Posterior cingulate gyrus (tissue), 11 donors: Measurements from ENCODE around the gene SSTR1.
"Not testable (repeated sequence)": the region's sequence is repeated elsewhere in the genome, so short reads cannot be mapped to it uniquely, and the experiment has no call there.

ENCODE experiments used
- DNase-seq, 10 donors: peaks; one replicate each; pipeline versions ENCODE4 v3.0.0 to v3.0.0-alpha.2; 2020 to 2021; ENCODE audit warnings: mixed read lengths in 3 of 10
- intact Hi-C: fragments of 100-400 bp; cut with DNase I; formaldehyde crosslinking; loops from one replicate; pipeline ENCODE4 v1.15.1; 2023

The SSTR1 gene, protein sequence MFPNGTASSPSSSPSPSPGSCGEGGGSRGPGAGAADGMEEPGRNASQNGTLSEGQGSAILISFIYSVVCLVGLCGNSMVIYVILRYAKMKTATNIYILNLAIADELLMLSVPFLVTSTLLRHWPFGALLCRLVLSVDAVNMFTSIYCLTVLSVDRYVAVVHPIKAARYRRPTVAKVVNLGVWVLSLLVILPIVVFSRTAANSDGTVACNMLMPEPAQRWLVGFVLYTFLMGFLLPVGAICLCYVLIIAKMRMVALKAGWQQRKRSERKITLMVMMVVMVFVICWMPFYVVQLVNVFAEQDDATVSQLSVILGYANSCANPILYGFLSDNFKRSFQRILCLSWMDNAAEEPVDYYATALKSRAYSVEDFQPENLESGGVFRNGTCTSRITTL

DNA sequence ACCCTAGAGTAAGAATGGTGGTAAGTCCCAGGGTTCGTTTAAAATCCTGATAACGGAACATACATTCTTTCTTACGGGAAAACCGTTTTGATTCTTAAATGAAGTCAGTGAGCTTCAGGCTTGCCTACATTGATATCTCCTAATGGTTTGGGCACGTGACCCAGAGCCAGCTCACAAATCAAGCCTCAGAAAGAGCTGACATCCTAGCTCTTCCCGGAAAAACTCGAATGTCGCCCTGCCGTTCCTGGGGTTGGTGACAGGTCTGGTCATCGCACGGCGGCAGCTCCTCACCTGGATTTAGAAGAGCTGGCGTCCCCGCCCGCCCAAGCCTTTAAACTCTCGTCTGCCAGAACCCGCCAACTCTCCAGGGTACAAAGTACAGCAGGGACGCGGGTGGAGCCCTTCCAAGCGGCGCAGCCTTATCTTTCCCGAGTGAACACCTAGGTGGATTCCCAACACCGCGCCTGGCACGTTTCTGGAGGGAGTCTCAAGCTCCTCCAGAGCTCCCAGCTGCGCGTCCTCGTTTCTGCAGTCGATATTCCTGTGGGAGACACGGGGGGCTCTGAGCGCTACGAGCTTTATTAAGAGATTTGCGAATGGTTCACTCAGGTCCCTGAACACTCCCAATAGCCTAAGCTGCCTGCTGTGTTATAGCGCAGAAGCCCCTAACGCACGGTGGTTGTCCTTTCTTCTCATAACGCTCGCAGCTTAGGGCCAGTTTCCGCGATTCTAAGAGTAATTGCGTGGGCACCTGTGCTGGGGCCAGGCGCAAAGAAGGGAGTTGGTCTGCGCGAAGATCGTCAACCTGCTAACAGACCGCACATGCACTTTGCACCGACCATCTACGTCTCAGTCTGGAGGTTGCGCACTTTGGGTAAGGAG lies at the start of gene SSTR1:
Gene SSTR1, plus strand, starts transcription at position 169 of the 882 bp plus-strand sequence. CDS start 1,486 bp downstream, outside the sequence.
- peak in 5 of 10 donors; percentile 23 to 86 (median 77) for DNase-seq
- intact Hi-C loops, result loop anchor here (10.0 kb wide), 1 partner anchor 303 kb away; no protein-coding TSS in a partner anchor

DNA sequence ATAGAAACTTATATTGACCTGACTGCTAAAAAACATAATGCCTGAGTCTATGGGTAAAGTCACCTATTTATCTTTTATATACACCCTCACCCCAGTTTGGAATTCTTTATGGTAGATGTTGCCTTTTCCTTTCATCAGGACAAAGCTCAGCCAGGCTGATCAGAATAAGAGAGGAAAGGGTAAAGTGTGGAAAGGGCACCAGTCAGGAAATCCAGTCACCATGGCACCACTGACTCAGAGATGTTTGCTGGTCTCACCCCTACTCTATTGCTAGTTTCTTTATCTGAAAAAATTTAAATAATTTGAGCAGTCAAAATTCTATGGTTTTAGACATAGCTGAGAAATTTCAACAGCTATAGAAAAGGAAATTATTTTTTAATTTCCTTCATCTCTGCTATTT lies 49.2 kb upstream of the SSTR1 start:
- no peak for DNase-seq

DNA sequence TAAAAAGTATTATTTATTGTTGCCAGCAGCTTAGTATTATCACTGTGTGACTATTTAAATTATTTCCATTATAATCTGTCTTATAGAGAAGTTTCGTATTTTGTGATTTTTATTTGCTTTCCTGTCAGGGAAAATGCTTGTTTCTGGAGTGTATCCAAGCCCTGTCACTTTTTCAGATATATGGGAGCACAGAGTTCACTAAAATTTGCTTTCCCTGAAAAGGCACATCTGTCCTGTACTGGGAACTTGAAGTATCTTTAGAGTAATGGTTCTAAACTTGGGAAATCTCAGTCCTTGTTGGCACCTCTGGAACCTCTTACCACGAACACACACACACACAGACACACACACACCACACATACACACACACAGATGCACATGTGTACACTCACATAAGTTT lies 39.3 kb upstream of the SSTR1 start:
- intact Hi-C loops, result no loop called here
- no peak for DNase-seq

More for the DNA sequence above, 49.2 kb upstream of the SSTR1 start:
- intact Hi-C loops, result no loop called here

DNA sequence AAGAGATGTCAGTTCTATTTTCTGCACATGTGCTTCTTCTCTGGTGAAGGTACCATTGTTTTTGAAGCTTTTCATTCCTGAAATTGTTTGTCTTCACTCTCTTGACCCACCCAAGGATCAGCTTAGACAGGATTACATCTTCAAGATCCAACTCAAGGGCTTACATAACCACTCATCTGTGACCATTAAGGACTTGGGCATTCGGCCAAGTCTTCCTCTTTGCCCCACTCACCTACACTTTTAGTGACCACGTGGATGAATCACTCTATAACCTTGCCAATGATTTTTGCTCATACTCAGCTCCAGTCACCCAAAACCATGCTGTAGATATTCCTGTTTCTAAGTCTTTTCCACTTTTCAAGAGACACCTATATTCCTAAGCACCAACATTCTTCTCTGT lies 36.5 kb upstream of the SSTR1 start:
- intact Hi-C loops, result no loop called here
- no peak for DNase-seq

DNA sequence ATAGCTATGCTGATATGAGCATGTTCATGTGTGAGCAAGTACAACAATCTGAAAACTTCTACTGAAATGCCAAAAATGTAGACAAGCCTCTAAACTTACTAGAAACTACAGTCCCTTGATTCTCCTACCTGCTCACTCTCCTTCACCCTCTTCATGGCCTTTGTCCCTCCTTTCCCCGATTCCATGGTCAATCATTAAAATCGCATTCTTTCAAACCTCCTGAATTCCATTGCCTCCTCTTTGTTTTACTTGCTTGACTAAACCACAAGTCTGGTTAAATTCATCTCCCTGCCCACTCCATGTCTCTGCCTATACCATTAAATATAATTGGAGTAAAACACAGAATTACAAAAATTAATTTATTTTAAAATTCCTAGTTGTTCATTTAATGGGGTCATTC lies 33.0 kb upstream of the SSTR1 start:
- no peak for DNase-seq
- intact Hi-C loops, result no loop called here

DNA sequence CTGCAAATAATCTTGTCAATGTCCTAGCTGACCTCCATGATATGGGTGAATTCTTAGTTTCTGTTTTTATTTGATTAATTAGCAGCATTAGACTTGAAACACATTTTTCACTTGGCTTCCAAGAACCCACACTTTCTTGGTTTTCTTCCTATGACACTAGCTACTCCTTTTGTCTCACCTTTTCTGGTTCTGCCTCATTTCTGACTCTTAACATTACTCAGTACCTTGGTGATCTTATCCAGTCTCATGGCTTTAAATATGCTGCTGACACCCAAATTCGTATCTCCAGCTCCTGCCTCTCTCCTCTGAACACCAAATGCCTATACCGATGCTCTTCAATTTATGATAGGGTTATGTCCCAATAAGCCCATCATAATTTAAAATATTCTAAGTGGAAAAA lies 32.0 kb upstream of the SSTR1 start:
- no peak for DNase-seq
- intact Hi-C loops, result no loop called here

DNA sequence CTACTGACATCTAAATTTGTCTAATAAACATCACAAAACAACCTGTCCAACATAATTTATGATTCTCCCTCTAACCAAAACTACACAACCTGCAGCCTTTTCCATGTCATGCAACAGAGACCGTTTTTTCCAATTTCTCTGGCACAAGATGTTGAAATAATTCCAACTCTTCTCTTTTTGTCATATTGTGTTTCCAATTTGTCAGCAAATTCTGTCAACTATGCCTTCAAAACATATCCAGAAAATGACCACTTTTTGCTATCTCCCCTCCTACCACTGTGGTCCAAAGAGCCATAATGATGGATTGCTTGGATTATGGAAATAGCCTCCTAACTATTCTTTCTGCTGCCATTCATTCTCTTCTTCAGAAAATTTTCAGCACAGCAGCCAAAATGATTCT lies 31.3 kb upstream of the SSTR1 start:
- intact Hi-C loops, result no loop called here
- no peak for DNase-seq

DNA sequence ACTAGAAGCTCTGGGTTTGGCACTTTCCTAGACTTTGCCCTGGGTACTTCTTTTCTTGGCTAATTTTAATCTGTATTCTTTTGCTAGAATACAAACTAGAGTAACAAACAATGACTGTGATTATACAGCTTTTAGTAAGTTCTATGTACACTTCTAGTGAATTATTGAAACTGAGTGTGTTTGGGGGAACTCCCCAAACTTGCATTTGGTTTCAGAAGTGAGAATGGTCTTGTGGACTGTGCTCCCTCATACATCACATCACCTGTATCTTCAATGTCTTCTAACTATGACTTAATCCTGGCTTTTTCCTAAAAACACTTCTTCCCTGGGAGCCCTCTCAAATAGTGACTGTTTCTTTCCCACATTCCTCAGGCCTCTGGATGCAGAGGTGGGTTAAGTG lies 23.6 kb upstream of the SSTR1 start:
- intact Hi-C loops, result no loop called here
- DNase-seq, result no peak

DNA sequence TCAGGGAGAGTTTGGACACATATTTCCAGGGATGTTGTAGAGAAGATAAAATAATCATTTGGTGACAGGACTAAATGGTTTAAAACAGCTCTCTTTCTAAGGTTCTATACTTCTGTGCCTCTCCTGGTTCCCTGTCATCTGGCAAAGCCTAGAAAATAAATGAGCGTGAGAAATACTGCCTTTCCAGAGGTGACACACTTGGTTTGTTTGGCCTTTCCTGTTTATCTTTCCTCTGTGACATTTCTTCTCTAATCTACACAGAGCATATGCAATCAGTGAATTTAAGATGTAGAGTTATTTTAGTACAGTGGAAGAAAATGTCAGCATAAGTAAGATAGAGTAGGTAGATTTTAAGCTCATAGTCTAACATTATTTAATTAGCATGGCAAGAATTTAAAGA lies 22.0 kb upstream of the SSTR1 start:
- intact Hi-C loops, result no loop called here
- no peak for DNase-seq

DNA sequence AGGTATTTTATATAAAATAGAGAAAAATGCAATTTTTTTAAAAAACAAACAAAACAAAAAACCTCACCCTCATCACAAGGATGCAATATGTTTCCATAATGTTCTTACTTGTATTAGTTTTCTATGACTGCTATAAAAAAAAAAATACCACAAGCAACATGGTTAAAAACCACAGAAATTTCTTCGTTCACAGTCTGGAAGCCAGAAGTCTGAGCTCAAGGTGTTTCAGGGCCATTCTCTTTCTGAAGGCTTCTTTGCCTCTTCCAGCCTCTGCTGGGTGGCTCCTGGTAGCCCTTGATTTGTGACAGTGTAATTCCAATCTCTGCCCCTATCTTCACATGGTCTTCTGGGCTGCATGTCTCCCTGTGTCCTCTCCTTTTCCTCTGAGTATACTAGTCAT lies 21.5 kb upstream of the SSTR1 start:
- intact Hi-C loops, result no loop called here
- DNase-seq, result no peak

DNA sequence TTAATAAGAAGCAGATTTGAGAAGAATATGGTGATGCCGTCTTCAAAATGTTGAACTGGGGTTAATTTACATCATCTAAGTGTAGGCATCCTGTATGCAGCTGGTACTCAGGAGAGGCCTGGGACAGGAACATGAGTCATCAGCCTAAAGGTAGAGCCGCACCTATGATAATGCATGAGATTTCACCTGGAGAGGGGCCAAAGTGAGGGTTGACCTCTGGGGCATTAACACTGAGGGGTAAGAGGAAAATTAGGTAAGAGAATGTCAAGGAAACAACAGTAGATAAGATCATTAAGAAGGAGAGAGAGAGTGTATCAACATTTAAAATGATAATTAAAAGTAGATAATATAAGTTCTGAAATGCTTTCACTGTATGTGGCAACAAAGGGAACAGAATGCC lies 20.2 kb upstream of the SSTR1 start:
- no peak for DNase-seq
- intact Hi-C loops, result no loop called here

DNA sequence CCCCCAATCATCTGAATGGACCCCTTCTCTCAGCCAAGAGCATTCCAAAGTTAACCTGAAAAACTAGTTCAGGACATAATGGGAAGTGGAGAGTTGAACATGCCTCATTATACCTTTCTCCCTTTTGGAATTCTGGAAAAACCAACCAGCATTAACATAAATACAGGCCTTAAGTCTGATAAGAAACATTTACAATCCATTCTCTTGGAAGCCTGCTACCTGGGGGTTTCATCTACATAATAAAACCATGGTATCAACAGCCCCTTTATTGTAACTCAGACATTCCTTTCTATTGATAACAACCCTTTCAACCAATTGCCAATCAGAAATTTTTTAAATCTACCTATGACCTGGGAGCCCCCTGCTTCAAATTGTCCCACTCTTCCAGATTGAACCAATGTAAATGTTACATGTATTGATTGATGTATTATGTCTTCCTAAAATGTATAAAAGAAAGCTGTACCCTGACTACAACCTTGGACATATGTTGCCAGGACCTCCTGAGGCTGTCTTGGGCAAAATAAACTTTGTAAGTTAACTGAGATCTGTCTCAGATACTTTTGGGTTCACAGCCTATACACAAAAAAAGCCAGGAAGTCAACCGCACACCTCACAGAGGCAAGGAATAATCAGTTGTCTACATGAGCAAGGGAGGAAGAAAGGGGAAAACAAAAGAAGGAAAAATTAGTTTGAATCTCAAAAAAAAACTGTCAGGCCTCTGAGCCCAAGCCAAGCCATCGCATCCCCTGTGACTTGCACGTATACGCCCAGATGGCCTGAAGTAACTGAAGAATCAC lies 17.6 kb upstream of the SSTR1 start:
- intact Hi-C loops, result no loop called here
- DNase-seq, result no peak

DNA sequence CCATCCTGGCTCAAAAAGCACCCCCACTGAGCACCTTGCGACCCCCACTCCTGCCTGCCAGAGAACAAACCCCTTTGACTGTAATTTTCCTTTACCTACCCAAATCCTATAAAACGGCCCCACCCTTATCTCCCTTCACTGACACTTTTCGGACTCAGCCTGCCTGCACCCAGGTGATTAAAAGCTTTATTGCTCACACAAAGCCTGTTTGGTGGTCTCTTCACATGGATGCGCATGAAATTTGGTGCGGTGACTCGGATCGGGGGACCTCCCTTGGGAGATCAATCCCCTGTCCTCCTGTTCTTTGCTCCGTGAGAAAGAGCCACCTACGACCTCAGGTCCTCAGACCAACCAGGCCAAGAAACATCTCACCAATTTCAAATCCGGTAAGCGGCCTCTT lies 16.9 kb upstream of the SSTR1 start:
- intact Hi-C loops, DNase-seq: not testable (repeated sequence)

DNA sequence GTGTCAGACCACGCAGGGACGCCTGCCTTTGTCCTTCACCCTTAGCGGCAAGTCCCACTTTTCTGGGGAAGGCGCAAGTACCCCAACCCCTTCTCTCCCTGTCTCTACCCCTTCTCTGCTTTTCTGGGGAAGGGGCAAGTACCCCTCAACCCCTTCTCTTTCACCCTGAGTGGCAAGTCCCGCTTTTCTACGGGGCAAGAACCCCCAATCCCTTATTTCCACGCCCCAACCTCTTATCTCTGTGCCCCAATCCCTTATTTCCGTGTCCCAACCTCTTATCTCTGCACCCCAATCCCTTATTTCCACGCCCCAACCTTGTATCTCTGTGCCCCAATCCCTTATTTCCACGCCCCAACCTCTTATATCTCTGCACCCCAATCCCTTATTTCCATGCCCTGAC lies 16.2 kb upstream of the SSTR1 start:
- DNase-seq, intact Hi-C loops: not testable (repeated sequence)

DNA sequence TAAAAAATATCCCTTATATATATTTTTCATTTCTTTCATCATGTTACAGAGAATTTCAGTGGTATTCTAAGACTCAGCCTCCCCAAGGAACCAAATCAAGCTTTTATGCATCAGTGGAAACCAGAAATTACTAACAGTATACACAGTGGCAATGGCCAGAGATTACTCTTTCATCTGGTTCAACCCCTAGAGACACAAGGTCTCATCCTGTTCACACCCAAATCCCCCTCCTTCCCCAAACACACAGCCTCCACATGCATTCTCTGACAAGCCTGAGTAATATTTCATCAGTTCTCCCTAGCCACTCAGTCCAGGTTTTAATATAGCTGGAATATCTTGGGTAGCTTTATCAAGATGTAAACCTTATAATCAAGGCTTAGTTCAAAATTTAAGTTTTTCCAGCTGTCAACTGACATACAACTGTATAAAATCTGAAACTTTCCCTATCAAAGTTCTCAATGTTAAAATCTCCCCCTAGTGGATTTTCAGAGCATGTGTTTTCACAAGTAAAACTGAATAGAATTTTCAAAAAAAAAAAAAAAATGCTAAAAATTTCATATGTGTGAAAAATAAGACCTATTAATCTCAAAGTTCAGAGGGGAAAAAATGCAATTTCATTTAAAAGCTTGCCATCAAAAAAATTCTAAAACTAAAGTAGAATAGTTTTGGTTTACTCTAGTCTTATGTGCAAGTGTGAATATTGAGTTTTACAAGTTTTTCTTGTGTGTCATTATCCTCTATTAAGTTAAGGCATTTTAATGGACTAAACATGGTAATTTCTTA lies 10.5 kb upstream of the SSTR1 start:
- intact Hi-C loops, result no loop called here
- DNase-seq, result no peak

DNA sequence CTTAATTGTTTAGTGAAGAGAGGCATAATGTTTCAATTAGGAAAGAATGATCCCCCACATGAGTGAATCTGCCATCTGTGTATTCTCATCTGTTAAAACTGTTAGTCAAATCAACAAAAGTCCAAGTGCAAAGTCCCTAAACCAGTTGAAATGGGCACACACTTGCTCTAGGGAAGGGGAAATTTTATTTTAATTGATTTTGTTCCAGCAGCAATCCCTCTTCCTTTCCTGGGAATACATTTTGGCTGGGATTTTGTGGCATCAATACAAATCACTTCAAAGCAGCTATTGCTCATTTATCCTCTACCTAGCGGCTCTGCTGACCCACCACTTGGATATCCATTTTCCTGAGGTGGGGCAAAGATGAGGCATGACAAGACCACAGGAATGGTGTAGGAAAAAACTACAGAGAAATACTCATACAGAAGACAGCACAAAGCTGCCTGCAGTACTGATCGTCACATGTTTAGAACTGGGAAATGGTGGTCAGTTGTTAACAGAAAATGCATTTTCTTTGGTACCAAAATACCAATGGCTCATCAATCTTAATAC lies 9.8 kb upstream of the SSTR1 start:
- intact Hi-C loops, result no loop called here
- no peak for DNase-seq

DNA sequence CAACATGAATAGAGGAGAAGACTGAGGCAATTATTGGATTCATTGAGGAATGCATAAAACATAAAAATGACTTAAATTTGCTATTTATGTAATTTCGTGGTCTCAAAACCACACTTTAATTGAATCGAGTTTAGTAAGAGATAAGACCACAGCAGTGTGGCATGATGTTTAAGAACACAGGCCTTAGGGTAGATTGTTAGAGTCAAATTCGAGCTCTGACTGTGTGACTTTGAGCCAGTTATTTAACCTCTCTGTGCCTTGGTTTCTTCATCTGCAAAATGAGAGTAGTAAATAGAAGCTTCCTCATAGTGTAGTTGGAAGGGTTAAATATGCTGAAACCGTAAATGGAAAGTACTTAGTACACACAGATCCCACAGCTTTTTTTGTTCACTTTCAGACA lies 9.3 kb upstream of the SSTR1 start:
- intact Hi-C loops, result no loop called here
- no peak for DNase-seq

DNA sequence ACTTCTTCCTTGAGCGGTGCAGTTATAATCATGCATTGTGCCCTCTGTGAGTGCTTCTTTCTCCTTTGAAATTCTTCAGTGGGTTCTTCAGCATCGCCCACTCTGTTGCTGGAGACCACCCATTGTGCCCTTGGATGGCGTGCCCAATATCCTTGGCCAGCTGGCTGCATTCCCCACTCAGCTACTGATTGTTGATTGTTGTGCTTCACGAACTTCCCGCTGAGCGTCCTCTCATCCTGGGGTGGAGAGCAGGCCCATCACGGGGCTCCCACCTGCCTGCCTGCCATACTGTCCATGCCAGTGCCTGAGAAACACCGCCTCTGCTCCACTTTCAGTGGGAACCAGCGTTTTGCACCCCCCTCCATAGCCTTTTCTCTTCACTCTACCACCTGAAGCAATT lies 8.6 kb upstream of the SSTR1 start:
- no peak for DNase-seq
- intact Hi-C loops, result no loop called here

DNA sequence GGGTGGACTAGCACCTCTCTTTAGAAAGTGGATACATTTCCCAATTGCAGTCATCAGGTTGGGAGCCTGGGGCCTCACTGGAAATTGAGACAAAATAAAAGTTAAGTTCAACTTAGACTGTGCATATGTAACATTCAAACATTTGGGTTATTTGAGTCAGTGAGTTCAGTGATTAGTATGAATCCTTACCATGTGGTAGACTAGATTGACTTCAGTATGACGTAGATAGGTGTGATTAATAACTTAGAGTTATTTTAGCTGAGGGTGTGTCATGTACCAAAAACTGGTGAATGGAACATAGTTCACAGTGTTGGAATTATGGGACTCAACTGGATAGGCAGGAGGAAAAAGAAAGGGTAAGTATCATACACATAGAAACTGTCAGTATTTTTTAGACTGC lies 8.0 kb upstream of the SSTR1 start:
- no peak for DNase-seq
- intact Hi-C loops, result loop anchor here (10.0 kb wide), 1 partner anchor 295 kb away; no protein-coding TSS in a partner anchor
